GM19193 (cell line): ENCODE results near the gene FAM50B.

Experiments used
- POLR2A ChIP-seq: IDR thresholded peaks from 4 replicates; pipeline ENCODE4 v1.6.1; 2011; ENCODE audit not compliant: insufficient read depth, insufficient read length; ENCODE audit errors: extremely low read depth

FAM50B gene

DNA sequence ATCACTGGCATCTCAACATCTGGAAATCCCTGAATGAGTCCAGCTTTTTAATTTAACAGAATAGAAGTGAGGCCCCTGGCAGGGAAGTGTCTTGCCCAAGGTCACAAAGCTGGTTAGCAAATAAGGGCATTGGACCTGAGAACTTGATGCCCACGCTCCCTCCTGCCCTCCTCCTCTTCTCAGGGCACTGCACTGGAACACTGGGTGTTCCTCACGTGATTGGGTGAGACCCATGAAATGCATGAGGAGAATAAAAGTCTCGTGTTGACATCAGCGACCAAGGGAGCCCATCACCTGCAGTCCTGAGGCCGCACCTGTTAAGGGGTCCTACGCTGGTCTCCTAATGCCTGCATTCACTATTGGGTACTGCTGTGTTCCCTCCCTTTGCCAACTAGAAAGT, 7.4 kb downstream of the FAM50B start:
- TF ChIP-seq POLR2A, result no peak

GRCh38 chr6:3857468-3858456, 8.6 kb downstream of the FAM50B start:
- no peak for TF ChIP-seq POLR2A

GRCh38 chr6:3859878-3860552, 10.8 kb downstream of the FAM50B start:
- TF ChIP-seq POLR2A, result no peak

DNA sequence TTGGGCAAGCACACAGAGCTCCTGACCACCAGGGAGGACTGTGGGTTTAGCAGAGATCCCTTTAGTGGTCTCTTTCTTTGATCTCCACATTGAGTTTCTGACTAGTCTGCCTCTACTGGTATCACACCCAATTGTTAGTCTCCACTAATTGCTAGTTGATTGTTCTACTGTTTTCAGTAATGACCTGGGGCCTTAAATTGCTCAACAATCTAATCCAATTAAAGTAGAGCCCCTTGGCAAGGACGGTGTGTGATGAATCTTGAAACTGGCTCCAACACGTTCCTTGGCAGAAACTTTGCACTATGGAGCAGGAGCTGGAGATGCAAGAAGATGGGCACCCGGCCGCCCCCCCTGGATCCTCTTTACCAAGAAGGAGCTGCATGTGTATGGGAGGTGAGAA, 12.3 kb downstream of the FAM50B start:
- TF ChIP-seq POLR2A, result no peak

DNA sequence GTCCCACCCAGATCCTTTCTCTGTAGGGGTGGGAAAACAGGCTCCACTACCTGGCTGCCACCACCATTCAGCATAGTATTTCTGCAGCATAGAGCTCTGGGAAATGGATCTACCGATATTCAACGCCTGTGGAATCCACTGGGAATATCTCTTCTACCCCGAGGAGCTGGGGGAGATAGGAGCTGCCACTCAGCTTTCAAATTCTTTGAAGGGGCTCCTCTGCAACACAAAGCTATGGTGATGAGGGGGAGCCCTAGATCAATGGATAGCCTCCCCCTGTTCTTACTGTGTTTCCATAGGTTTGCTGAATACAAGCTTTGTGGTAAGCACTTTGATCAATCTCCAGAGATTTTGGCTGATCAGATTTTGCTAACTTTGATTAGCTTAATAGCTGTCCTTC, 12.9 kb downstream of the FAM50B start:
- TF ChIP-seq POLR2A, result no peak

DNA sequence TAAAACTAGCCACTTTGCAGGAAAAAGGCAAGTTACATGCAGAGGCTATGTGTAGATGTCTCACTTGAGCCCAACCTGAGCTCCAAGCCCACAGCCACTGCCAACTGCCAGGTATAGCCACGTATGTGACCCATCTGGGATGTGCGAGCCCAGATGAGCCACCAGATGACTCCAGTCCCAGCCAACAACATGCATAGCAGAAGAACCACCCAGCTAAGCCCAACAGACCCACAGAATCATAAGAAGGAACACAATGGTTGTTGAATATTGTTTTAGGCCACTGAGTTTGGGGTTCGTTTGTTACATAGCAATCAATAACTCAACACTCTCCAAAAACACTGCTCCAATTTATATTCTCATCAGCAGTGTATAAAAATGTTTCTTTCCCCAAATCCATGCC, 16.3 kb downstream of the FAM50B start:
- TF ChIP-seq POLR2A, result no peak

GRCh38 chr6:3867641-3868502, 18.7 kb downstream of the FAM50B start:
- no peak for TF ChIP-seq POLR2A

DNA sequence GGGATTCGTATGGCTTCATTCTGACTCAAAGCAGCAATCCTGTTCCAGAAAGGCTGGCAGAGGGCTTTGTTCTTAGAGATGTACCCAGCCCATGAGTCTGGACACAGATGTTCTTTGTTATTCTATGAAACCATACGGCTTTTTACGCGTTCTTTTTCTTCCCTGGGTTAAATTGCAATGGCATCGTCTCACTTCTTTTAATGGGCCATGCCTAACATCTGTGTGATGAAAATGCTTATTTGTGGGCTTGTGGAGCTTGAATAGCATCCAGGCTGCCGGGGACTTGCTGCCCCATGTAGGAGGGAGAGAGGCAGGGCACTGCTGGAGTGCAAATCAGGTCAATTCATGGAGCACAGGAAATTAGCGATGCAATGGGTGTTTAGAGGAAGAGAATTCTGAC, 19.4 kb downstream of the FAM50B start:
- TF ChIP-seq POLR2A, result no peak

DNA sequence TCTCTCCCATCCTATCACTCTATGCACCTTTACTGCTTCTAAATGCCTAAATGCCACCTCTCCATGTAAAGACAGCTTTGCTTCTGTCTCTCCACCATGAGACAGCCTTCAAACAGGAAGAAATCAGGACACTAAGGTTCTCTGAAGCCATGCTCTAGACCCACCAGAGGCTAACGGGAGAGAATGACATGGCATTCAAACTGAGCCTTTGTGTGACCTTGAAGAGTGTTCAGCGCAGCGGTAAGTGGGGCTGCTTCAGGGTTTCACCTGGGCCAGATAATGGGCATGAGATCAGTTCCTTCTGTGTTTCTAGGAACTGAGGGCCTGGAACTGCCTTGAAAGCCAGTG, 20.1 kb downstream of the FAM50B start:
- TF ChIP-seq POLR2A, result no peak

DNA sequence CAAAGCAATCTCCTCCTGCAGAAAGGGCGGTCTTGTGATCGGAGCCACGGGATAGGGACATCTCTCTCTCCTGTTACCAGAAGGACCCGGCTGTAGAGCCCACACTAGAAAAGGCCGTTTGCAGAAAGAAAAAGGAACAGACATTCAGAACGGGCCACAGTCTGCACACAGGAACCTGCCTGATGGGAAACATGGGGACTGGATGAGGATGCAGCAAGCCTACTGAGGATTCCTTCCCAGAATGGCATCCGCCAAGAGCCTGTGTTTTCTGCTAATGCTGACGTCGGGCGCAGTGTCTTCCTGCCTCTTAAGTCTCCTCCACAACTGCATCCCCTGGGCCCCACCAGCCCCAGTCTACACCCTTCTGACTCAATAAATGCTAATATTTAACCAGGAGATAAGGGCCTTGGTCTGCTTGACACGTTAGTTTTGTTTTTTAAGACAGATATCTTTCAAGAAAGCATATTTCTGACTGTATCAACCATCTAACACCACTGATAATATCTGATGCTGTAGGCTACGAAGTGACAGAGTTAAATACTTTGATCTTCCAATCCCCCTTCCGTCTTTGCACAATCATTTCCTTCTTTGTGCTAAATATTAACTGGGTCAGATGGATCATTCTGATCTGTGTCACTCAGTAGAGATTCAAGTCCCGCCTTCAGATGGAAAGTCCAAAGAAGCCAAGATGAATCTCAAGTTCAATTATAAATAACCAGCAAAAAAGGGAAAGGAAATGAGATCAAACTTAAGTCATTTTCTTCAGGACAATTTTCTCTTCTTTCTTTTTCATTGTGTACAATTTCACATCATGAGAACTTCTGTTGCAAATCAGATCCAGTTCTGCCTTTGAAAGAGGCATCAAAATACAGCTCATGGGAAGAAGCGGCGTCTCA, 20.7 kb downstream of the FAM50B start:
- TF ChIP-seq POLR2A, result no peak

GRCh38 chr6:3870528-3870925, 21.4 kb downstream of the FAM50B start:
- no peak for TF ChIP-seq POLR2A

DNA sequence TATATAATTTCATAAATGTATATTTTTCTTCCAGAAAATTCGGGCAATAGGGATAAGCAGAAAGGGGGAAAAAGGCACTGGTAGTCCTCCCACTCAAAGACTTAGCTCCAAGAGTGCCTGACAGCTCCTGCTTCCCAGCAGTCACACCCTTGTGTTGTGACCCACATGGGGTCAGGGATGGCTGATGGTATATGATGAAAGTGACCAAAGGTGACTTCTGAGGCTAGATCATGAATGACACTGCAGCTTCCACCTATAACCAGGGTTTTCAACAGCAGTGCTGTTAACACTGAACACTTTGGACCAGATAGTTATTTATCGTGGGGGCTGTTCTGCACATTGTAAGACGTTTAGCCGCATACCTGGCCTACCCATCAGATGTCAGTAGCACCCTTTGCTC, 22.3 kb downstream of the FAM50B start:
- TF ChIP-seq POLR2A, result no peak

GRCh38 chr6:3871939-3872338, 22.8 kb downstream of the FAM50B start:
- TF ChIP-seq POLR2A, result no peak

GRCh38 chr6:3872370-3872854, 23.2 kb downstream of the FAM50B start:
- no peak for TF ChIP-seq POLR2A
